GM12892 (cell line): ENCODE data around the gene SCN7A.

ENCODE experiments used
- POLR2A ChIP-seq: IDR thresholded peaks from 2 replicates; pipeline ENCODE4 v1.6.1; 2011; ENCODE audit warnings: low read depth, low read length, control low read depth
- POLR2AphosphoS5 ChIP-seq: IDR thresholded peaks from 2 replicates; pipeline ENCODE4 v1.6.1; 2011; ENCODE audit warnings: low read depth, low read length, control low read depth
- TAF1 ChIP-seq: IDR thresholded peaks from 2 replicates; pipeline ENCODE4 v1.6.1; 2011; ENCODE audit warnings: low read depth, mild to moderate bottlenecking, control low read depth, low read length, borderline replicate concordance

DNA sequence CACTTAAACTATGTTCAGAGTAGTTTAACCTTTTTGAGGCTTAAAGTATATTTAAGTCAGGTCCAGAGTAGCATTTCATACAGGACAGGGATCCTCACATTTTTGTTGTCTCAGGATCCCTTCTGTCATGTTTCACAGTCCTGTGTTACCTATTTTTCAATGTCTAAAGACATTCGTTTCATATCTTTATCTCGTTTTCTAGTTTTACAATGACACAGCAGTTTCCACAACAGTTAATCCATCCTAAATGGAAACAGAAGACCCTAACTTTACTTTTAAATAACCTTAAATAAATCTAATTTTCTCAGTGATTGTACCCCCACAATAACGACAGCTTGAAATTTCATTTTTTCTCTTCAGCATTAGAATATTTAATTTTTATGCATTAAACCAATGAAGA is 101.0 kb downstream of the SCN7A start:
- TF ChIP-seq TAF1 (no peak), POLR2A (no peak), POLR2AphosphoS5 (no peak)
